Right renal cortex interstitium (tissue), 3 donors: ENCODE measurements around the gene WARS2. TPM values are rescaled to one million over a fixed set of nuclear protein-coding genes. Genes with fewer than 3 reads are reported as not detected.

Source experiments
- DNase-seq, 3 donors: peaks; one replicate each; pipeline ENCODE4 v3.0.0-alpha.2; 2013; ENCODE audit warnings: low read depth in 3 of 3, low spot score in 2 of 3
- polyA plus RNA-seq, 3 donors: library from polyadenylated mRNA; unstranded; fragments of 120-200 nt; gene quantifications; one replicate each; pipeline ENCODE4 v1.2.1, GENCODE V29; 2013; ENCODE audit not compliant: insufficient read length in 3 of 3

WARS2 gene
- polyA plus RNA-seq, 3 donors = 19.2 to 22.6 (median 19.3) TPM

DNA sequence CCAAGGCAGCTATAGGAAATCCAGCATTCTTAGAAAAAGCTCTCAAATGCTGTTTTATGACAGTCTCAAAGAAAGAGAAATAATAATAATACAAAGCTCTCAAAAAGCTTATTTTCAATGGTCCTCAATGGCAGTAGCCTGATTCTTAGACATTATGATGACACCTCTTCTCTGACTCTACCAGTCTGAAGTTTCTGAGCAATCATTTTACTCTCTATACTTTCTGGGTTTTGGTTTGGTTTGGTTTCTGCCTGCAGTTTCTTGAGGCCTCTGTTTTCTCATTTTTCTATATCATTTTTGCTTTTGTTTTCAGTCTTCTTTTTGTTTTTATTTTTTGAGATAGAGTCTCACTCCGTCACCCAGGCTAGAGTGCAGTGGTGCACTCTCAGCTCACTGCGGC lies 102.1 kb downstream of the WARS2 start:
- no peak for DNase-seq

DNA sequence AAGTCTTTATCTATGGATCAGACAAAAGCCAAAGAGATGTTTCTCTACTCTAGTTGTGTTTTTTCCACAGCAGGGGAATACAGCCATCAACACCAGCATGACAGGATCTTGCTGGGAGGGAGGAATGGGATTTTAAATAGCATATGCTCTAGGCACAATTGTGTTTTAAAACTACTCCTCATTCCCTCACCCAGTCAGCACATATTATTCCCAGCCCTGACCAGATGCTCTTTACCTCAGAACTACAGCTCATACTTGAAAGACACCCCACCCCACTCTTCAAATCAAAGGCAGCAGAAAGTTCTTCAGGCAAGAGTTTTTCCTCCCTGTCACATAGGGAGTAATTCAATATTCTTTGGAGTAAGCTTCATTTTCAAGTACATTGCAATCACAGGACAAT lies 106.1 kb downstream of the WARS2 start:
- DNase-seq = no peak

DNA sequence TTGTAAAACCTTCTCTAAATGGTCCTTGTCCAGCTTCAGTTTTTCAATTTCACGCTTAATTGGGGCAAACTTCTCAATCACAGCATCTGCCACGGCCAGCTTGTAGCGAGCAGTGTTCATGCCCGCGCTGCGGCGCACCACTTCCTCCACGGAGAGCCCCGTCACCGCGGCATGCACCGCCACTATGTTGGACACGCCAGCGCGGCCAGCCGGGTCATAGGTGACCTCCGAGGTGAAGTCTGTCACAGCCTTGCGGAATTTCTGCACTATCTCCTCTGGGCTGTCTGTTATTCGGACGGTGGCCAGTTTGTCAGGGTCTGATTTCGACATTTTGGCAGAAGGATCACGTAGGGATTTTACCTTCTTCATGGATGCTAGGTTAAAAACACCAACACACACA lies 107.5 kb downstream of the WARS2 start:
- no peak for DNase-seq

DNA sequence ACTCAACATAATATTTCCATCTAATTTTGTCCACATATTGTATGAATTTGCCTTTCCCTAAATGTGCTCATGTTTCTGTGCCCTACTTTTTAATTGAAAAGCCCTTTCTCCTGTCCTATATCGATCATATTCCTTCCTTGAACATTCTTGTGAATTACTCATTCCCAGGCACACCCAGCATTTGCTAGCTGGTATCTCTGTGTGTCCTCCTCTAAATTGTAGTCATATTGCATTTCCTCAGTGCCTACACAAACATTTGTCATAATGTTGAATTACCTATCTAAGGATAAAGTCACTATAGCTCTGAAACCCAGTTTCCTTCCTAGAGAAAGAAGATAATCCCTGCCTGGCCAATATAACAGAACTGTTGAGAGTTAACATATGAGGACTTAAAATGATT lies 112.7 kb downstream of the WARS2 start:
- no peak for DNase-seq

DNA sequence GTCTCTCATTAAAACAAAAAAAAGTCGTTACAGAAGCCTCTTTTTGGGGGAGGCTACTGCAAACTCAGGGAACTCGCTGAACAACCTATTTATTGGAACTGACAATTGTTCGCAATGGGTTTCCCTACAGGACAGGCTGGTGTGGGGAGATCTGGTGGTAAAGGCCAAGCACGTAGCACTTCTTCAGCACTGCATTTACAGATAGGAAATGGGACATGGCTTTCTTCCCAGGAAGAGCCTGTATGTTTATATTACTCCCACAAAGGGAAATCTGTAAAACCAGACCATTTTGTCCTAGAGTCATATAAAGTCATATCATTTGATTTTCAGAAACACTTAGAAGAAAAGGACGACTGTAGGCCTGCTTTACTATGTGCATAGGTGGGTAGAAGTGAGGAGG lies 113.5 kb downstream of the WARS2 start:
- no peak for DNase-seq

DNA sequence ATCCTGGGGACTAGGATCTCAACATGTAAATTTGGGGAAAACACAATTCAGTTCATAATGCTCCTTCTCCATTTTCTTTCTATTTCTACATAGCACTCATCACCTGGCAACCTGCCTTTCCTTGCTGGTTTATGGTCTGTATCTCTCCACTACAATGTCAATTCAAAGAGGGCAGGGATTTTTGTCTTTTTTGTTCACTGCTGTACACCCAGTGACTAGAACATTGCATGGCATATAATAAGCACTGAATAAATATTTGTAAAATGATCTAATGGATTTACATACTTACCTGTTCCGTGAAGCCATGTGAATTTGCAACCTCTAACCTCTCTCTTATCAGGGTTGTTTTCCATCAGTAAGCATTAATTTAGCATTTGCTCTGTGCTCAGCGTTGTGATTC lies 124.9 kb downstream of the WARS2 start:
- DNase-seq = no peak

DNA sequence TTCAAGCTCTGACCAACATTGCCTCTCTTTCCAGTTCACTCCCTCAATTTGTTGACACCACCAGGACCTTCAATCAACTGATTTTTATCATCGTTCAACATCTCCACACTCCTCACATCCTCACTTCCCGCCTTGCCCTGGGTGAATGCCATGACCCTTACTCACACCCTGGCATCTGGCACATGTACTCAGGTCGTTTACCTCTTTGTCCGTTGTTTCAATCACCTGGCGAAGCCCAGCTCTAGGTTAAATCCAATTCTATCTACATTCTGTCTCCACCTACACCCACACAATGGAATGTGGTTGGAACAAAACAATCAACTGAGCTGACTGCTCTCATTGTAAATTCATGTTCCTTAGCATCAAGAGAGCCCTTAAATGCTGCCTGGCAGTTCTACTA lies 128.1 kb downstream of the WARS2 start:
- DNase-seq = no peak

DNA sequence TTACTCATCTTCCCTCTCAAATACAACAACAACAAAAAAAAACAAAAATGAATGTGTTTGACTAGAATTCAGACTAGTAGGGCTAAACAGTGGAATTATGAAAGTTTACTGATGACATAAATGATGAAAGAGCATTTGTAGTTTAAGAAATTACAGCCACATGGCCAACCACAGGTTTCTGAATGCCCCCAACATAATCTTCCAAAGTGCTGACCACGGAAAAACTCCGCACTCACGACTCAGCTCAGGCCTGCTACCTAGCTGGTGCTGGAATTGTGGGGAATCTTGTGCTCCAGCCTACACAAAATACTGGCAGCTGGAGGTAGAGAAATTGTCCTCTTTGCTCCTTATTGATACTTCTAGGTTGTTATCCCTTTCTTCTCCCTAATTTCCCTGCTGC lies 128.7 kb downstream of the WARS2 start:
- no peak for DNase-seq

DNA sequence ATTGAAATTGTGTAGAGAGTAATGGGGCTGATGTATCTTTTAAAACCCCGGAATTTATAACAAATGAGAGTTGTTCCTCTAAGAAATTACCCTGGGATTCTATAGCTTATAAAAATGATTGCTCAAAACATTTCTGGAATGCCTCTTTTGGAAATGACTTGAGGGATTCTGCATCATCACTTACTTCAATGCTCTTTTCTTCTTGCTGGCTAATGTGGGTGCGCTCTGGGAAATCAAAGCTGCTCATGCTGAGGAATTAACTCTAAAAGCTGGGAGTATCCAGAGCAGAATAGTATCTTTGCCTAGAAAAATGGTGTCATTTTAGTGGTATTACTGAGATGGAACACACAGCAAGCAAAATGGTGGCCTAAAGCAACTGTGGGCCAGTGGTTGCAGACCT lies 129.3 kb downstream of the WARS2 start:
- DNase-seq = no peak

DNA sequence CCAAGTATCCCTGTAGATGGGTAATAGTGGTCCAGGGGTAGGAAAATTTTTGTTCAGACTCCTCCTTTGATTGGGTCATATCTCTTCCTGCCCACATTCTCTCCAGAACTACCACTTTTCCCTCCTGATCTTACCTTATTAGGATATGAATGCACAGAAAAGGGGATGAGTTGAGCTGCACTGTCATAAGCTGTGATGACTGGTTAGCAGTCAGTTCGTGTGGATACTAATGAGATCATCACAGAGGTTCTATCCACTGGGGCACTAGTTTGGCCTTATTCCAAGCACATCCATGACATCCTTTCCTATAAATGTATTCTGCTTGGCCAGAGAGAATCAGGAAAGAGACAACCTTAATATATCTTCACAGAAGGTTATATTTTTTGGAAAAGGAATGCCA lies 130.3 kb downstream of the WARS2 start:
- DNase-seq = no peak

DNA sequence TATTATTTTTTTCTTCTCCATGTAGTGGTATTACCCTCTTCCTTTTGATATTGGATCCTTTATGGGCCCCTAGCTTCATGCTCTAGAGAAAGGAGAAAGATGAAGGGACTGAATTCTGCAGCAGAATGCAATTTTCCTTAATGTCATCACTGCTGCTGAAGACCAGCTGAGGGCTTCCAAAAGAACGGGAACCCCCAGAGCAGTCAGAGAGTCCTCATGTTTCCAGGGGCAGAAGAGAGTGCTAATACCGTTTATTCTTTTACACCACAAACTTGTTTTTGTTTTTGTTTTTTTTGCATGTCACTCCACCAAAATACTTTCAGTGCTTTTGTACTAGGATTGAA lies 131.2 kb downstream of the WARS2 start:
- DNase-seq = no peak

DNA sequence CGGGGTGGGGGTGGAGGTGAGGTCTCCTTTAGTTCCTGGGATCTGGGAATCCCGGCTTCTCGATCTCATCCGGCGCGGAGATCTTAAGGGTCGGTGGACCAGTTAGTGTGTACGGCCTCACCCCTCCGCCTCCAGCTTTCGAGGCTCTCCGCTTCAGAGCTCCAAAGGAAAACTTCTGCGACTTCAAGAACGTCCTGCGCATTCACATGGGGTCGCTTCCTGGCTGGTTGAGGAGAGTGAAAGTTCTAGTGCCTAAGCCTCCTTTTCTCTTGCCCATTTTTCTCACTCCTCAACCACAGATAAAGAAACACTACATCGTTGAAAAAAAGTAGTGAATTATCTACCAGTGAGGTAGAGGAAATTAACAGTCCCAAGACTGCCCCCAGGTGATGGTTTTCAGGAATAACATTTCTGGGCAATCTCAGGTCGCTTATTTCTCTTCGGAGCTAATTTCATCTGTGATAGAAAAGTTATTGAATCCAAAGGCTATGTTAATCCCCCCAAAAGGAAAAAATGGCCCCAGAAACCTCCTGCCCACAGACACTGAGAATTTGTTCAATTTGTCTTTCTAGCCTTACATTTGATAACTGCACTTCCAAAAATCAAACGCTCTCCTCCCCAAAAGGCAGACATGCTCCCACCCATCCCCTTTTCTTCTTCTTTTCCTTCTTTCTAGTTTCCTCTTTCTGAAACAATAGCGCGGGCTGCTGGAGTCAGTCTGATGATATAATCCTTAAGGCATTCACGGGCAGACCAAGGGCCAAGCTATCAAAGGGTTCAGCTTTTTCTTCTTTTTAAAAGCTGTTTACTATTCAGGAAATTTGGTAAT lies 131.8 kb downstream of the WARS2 start:
- no peak for DNase-seq

DNA sequence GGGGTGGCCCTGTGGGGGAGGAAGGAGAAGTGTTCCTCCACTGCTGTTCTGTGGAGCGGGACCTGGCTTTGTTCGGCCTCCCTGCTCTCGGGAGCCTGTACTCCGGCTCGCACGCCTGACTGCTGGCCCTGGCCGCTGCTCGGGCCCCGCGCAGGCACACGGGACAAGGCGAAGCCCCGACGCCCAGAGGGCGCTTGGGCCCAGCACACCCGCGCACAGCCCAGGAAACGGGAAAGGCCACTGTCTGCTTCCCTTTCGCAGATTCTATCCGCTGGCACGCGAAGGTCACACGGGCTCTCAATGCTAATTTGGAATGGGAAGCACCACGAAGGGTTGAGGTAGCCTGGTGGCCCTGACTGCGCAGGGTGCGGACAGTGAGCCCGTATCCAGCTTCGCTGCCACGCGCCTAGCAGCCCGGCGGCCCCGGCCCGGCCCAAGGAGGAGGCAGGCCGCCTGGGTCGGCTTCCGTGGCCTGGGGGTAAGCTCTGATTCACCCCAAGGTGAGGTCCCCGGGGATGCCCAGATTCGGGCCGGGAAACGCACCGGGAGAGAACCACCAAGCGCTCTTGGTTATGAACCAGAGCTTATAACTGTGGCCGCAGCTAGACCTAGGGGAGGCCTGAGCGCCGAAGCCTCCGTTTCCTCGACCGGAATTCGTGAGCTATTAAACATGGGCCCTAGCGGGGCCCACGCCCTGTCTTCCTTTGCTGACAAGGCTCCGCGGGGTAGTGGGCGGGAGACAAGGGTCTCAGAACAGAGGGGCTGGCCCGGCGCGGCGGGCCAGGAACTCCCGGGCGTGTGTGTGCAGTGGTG lies 132.6 kb downstream of the WARS2 start:
- DNase-seq = no peak

DNA sequence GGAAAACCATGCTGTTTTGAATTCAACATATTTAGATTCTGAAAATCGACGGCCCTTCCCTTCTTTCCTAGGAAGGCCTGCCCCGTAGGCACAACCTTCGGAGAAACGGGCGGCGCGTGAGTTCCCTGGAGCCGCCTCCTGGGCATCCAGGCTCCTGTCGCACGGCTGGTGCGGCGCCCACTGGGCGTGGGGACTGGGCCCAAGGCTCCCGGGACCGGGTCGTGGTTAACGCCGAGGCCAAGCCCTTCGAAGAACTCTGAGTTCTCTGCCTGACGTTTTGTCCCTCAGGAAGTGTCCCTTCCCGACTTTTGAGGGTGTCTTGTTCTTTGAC lies 133.1 kb downstream of the WARS2 start:
- DNase-seq = no peak

DNA sequence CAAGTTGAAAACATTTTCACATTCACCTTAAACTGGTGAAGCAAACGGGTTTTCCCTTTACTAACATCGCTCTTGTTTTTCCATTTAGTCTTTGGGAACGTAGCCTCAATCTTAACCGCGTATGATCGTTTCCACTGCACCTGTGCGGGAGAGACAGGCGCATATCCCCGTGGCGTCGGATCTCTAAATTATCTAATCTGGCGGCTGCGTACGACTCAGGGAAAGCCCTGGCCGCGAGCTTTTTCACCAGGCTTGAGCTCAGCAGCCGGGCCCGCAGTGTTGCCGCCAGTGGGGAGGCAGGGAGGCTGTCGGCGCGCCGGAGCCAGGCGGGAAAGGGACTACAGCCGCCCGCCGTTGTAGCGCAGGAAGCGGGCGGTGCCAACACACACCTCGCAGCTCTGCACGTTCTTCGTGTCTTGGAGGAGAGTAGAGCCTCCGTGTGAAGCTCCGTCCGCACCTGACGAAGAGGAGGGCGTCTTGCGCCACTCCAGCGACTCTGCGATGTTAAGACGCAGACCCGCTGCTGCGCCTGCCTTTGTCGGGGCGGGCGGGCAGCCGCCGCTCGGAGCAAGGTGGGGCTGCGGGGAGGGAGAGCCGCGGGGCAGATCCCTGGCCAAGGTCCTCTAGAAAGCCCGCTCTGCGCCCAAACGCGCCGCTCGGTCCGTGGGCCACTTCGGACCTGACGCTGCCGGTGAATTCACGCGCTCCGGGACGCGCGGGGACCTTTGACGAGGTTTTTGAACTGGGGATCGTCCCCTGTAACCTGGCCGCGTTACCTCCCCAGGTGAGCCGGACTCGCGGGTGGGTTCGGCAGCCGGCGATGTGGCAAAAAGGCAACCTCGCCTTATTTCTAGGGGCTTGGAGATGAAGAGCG lies 133.8 kb downstream of the WARS2 start:
- DNase-seq = no peak

DNA sequence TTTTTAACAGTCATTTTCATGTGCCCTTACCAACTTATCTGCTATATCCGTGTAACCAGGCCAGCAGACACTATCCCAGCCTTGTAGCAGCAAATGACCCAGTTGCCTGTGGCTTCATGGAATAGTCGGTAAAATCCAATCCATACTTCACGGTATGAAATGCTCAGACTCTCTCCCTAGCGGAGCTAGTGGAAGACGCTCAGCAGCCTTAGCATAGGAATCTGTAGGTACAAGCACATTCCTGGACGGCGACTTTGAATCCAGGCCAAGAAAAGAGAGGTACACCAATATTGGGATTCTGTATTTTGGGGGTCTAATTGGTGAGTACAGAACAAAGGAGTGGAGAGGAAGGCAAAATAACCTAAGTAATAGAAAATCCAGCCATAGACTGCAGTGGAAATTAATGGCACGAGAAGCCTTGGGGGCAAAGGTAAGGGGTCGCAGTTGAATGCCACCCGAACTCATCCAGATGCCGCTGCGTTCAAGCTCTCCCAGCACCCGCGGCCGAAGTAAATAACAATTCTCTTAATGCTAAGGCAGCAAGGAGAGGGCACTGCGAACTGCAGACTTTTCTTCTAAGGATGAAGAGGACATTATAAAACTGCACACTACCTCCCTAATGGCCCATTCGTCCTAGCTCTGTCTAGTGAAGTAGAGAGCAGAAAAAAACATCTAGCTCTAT lies 134.6 kb downstream of the WARS2 start:
- DNase-seq = no peak

DNA sequence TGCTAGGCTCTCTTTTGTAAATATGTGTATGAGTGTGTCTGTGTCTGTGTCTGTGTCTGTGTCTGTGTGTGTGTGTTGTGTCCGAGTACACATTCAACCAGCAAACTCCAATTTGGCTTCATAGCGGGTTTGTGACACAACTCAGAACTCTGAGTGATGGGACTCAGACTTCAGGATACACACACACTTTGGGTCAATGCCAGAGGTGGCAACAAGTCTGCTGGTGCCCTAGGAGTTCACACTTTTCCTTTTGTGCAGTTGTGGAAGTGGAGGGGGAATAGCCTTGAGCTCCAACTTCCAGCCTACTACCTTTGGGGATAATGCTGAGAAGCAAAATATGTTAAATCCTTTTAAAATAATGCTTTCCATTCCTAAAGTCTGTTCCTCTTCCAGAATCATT lies 135.7 kb downstream of the WARS2 start:
- DNase-seq = no peak

DNA sequence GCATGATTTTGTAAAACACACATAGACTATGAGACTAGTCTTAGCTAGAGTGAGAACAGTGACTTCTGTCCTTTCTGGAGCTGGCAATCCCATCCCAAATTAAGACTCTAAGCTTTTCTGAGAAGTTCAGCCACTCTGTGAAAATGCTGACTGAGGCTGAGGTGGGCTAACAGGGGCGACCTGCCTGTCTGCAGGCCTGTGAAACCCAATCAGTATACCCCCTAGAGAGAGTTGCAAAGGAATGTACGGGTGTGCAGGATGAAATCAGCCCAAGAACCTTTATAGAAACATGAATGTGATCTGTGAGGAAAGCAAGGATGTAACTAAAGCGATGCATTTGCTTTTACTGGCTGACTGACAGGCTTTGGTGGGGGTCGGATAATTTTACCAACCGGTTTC lies 136.3 kb downstream of the WARS2 start:
- no peak for DNase-seq

DNA sequence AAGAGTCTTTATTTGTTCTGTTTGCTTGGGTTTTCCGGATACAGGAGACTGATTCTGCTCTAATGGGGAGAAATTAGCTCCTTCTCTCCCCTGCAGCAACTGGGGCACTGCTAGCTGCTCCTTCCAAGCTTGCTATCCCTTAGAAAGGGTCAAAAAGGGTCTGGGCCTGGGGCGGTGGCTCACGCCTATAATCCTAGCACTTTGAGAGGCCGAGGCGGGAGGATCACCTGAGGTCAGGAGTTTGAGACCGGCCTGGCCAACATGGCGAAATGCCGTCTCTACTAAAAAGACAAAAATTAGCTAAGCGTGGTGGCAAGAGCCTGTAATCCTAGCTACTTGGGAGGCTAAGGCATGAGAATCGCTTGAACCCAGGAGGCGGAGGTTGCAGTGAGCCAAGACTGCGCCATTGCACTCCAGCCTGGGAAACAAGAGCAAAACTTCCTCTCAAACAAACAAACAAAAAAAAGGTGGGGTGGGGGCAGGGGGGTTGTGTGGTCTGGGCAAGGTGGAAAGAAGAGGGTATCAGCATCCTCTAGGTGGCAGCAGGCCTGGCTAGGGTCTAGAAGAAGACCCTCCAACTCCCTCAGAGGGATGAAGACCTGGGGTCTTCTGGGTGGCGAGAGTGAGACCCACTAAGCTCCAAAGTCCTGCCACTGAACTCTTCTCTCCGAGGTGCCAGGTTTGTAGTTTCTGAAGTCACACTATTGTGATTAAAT lies 136.9 kb downstream of the WARS2 start:
- DNase-seq = no peak

DNA sequence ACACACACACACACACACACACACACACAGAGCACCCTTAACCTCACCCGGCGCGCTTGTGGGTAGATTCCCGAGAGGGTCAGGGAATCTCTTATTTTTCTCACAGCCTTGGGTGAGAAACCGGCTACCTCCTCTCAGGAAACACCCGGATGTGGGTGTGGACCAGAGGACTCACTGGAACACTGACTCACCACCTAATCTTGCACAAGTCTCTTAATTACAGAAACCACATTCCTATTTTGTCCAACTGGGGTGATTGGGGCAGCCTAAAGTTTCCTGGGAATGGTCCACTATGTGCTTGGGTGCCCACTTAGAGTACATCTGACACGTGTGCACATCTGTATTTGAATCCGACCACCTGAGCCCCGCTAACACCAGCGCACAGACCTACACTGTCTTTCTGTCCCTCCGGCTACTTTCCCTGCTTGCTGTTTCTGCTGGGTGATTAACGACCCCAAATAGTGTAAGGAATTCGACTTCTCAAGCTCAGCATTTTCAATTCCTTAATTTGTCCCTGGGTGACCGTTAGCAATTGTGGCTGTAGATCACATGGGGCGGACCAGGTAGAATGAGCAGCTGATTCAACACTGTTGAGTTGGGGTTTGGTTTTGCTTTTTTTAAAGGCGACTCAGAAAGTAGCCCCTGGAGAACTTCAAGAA lies 138.3 kb downstream of the WARS2 start:
- DNase-seq = no peak
